GM19351 (cell line): ENCODE measurements around the gene COBL.

Source experiments
- ATAC-seq: cut with Tn5 transposase; IDR thresholded peaks from one replicate; pipeline ENCODE4 v1.9.1; 2021; ENCODE audit warnings: mild to moderate bottlenecking, moderate library complexity; ENCODE audit not compliant: unreplicated experiment

COBL gene

GRCh38 chr7:51278797-51279196, 37.8 kb downstream of the COBL start:
- ATAC-seq, result no peak

- no peak for ATAC-seq
These were observed 39.6 kb downstream of the COBL start for GRCh38 chr7:51276967-51277366.

- ATAC-seq, result no peak
These were observed 40.5 kb downstream of the COBL start for GRCh38 chr7:51276091-51276605.

GRCh38 chr7:51275532-51275931, 41.1 kb downstream of the COBL start:
- no peak for ATAC-seq

- ATAC-seq, result no peak
These were observed 41.7 kb downstream of the COBL start for GRCh38 chr7:51274955-51275354.

GRCh38 chr7:51274001-51274400, 42.6 kb downstream of the COBL start:
- ATAC-seq, result no peak

- ATAC-seq, result no peak
These were observed 43.2 kb downstream of the COBL start for GRCh38 chr7:51273360-51273759.

GRCh38 chr7:51270965-51271364, 45.6 kb downstream of the COBL start:
- no peak for ATAC-seq

- ATAC-seq, result no peak
These were observed 46.7 kb downstream of the COBL start for GRCh38 chr7:51269911-51270310.

- ATAC-seq, result no peak
These were observed 47.3 kb downstream of the COBL start for GRCh38 chr7:51269321-51269720.

GRCh38 chr7:51268859-51269258, 47.8 kb downstream of the COBL start:
- no peak for ATAC-seq

GRCh38 chr7:51267169-51267568, 49.4 kb downstream of the COBL start:
- no peak for ATAC-seq

- ATAC-seq, result no peak
These were observed 51.3 kb downstream of the COBL start for GRCh38 chr7:51265066-51265907.

- no peak for ATAC-seq
These were observed 52.8 kb downstream of the COBL start for GRCh38 chr7:51263631-51264484.

- ATAC-seq, result no peak
These were observed 53.6 kb downstream of the COBL start for GRCh38 chr7:51262796-51263531.

GRCh38 chr7:51261950-51262795, 54.4 kb downstream of the COBL start:
- ATAC-seq, result no peak

GRCh38 chr7:51261117-51261835, 55.3 kb downstream of the COBL start:
- no peak for ATAC-seq

GRCh38 chr7:51260516-51260915, 56.1 kb downstream of the COBL start:
- ATAC-seq, result no peak

- ATAC-seq, result no peak
These were observed 56.8 kb downstream of the COBL start for GRCh38 chr7:51259766-51260165.

- ATAC-seq, result no peak
These were observed 59.7 kb downstream of the COBL start for GRCh38 chr7:51256916-51257315.
